ENCODE measurements around the gene FARS2.

The FARS2 gene

GRCh38 chr6:5315881-5316280 lies 54.6 kb downstream of the FARS2 start:
- POLR2A ChIA-PET, result no interaction called here
- CTCF ChIA-PET, result no interaction called here
- Histone ChIP-seq H3K4me1 (ENCODE audit: control insufficient read depth, insufficient read depth, low read length) (peaks cover 40% of the 10 kb centered on the region), H3K4me3 (ENCODE audit: low read depth, low read length) (no peak overlapping the region), H3K9me3 (ENCODE audit: control insufficient read depth, insufficient read depth, low read depth, low read length) (no peaks in the 10 kb centered on the region), H3K36me3 (ENCODE audit: control insufficient read depth in 2 of 2, insufficient read depth in 1 of 2, low read length in 2 of 2) (no peaks in the 10 kb centered on the region), H3K27ac (ENCODE audit: extremely low read depth, low read depth, low read length) (no peak overlapping the region)
- no peak for TF ChIP-seq ATF2 (tag by site-specific recombination; IDR thresholded peaks at IDR 0.05; ENCODE audit: low read depth)

DNA sequence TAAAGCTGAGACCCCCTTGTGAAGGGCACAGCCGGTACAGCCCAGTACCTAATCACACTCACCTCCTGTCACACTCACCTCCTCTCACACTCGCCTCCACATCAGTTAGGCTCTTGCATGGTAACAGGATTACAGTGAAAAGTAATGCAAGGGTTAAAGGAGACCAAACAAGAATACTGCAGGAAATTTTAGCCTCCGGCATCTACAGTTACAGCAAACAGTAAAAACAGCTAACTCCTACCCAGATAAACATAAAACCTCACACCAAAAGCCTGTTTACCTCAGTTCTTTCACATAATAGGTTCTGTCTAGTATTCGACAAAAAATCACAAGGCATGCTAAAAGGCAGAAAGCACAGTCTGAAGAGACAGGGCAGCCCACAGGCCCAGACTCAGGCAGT lies 55.6 kb downstream of the FARS2 start:
- H3K27ac ChIP-seq (ENCODE audit: extremely low read depth, low read depth, low read length), result no peak overlapping the region
- TF ChIP-seq, protein P1, sequence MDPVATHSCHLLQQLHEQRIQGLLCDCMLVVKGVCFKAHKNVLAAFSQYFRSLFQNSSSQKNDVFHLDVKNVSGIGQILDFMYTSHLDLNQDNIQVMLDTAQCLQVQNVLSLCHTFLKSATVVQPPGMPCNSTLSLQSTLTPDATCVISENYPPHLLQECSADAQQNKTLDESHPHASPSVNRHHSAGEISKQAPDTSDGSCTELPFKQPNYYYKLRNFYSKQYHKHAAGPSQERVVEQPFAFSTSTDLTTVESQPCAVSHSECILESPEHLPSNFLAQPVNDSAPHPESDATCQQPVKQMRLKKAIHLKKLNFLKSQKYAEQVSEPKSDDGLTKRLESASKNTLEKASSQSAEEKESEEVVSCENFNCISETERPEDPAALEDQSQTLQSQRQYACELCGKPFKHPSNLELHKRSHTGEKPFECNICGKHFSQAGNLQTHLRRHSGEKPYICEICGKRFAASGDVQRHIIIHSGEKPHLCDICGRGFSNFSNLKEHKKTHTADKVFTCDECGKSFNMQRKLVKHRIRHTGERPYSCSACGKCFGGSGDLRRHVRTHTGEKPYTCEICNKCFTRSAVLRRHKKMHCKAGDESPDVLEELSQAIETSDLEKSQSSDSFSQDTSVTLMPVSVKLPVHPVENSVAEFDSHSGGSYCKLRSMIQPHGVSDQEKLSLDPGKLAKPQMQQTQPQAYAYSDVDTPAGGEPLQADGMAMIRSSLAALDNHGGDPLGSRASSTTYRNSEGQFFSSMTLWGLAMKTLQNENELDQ (tag by site-specific recombination; IDR thresholded peaks at IDR 0.05; ENCODE audit: low read depth), result no peak
- no peak for TF ChIP-seq ZNF37A (tag by site-specific recombination; IDR thresholded peaks at IDR 0.05)
- no peak for TF ChIP-seq ZNF664 (tag by site-specific recombination; IDR thresholded peaks at IDR 0.05)
- TF ChIP-seq ZBTB10 (tag by site-specific recombination; IDR thresholded peaks at IDR 0.05), result no peak
- TF ChIP-seq KLF16 (tag by site-specific recombination; IDR thresholded peaks at IDR 0.05), result no peak
- no peak for TF ChIP-seq ZNF513 (tag by site-specific recombination; IDR thresholded peaks at IDR 0.05)
- no peak for TF ChIP-seq PRDM6 (tag by site-specific recombination; IDR thresholded peaks at IDR 0.05)
- no peak for TF ChIP-seq TCF7L2 (IDR thresholded peaks at IDR 0.05; ENCODE audit: borderline replicate concordance, low read depth, low read length)
- TF ChIP-seq ZNF10 (tag by site-specific recombination; IDR thresholded peaks at IDR 0.05), result no peak
- no peak for TF ChIP-seq HIC1 (tag by site-specific recombination; IDR thresholded peaks at IDR 0.05)
- no peak for TF ChIP-seq ATF2 (tag by site-specific recombination; IDR thresholded peaks at IDR 0.05; ENCODE audit: low read depth)
- TF ChIP-seq ZNF175 (tag by site-specific recombination; IDR thresholded peaks at IDR 0.05), result no peak
- no peak for TF ChIP-seq ZNF660 (tag by site-specific recombination; IDR thresholded peaks at IDR 0.05)
- no peak for TF ChIP-seq ZNF155 (tag by site-specific recombination; IDR thresholded peaks at IDR 0.05)
- no peak for TF ChIP-seq ZNF624 (tag by site-specific recombination; IDR thresholded peaks at IDR 0.05)
- TF ChIP-seq ZNF677 (tag by site-specific recombination; IDR thresholded peaks at IDR 0.05), result no peak
- TF ChIP-seq YY1 (tag by site-specific recombination; IDR thresholded peaks at IDR 0.05), result no peak
- H3K9me3 ChIP-seq (ENCODE audit: control insufficient read depth, insufficient read depth, low read depth, low read length), result no peaks in the 10 kb centered on the region
- POLR2A ChIA-PET, result no interaction called here
- no peaks in the 10 kb centered on the region for H3K36me3 ChIP-seq (ENCODE audit: control insufficient read depth in 2 of 2, insufficient read depth in 1 of 2, low read length in 2 of 2)
- H3K4me1 ChIP-seq (ENCODE audit: control insufficient read depth, insufficient read depth, low read length), result peaks cover 34% of the 10 kb centered on the region
- no peak overlapping the region for H3K4me3 ChIP-seq (ENCODE audit: low read depth, low read length)
- CTCF ChIA-PET, result interaction anchor here (1.0 kb wide), 1 partner anchor 14 kb away, joined by 3 read pairs; no protein-coding TSS in a partner anchor
